ENCODE measurements around the gene FNDC3A.

DNA sequence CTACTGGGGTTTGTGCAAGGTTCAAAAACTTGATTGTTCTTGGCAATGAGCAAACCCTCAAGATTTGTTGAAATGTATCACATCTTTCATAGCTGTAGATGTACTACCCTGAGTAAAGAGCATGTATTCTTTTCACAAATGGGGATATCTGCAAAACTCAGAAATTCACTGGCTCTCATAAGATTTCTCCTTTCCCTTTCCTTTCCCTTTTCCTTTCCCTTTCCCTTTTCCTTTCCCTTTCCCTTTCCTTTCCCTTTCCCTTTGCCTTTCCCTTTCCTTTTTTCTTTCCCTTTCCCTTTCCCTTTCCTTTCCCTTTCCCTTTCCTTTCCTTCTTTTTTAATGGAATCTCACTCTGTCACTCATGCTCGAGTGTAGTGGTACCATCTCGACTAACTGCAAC is 69.1 kb downstream of the FNDC3A start:
- TF ChIP-seq, protein P1, sequence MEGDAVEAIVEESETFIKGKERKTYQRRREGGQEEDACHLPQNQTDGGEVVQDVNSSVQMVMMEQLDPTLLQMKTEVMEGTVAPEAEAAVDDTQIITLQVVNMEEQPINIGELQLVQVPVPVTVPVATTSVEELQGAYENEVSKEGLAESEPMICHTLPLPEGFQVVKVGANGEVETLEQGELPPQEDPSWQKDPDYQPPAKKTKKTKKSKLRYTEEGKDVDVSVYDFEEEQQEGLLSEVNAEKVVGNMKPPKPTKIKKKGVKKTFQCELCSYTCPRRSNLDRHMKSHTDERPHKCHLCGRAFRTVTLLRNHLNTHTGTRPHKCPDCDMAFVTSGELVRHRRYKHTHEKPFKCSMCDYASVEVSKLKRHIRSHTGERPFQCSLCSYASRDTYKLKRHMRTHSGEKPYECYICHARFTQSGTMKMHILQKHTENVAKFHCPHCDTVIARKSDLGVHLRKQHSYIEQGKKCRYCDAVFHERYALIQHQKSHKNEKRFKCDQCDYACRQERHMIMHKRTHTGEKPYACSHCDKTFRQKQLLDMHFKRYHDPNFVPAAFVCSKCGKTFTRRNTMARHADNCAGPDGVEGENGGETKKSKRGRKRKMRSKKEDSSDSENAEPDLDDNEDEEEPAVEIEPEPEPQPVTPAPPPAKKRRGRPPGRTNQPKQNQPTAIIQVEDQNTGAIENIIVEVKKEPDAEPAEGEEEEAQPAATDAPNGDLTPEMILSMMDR (IDR thresholded peaks at IDR 0.05): no peak
- no peak for TF ChIP-seq POLR2A (IDR thresholded peaks at IDR 0.05)
